Omental fat pad (tissue), 4 donors: ENCODE measurements around the gene RBBP5. TPM values are rescaled to one million over a fixed set of nuclear protein-coding genes. Genes with fewer than 3 reads are reported as not detected.

ENCODE experiments used
- ATAC-seq: fragments of 150-250 bp; one replicate; pipeline ENCODE4 v1.9.1; 2016; ENCODE audit warnings: mild to moderate bottlenecking, moderate library complexity; ENCODE audit not compliant: low FRiP score
- DNase-seq: peaks from one replicate; pipeline ENCODE4 v3.0.0-alpha.2; 2019; ENCODE audit warnings: low spot score
- total RNA-seq, 4 donors: library from RNA; depleted of rRNA; stranded (reverse); fragments of >200 nt; gene quantifications; one replicate each; pipeline ENCODE4 v1.1.0, GENCODE V29; 2016
- TF ChIP-seq, protein P1 (sequence below), 3 donors: fragments of 450-650 bp; IDR thresholded peaks; one replicate each; pipeline ENCODE4 v1.5.1; 2016 to 2017; ENCODE audit warnings: antibody characterized with exemption in 3 of 3, mild to moderate bottlenecking in 3 of 3, moderate library complexity in 2 of 3

The RBBP5 gene
- total RNA-seq, 4 donors from 2014 or later, result 11.9 to 15.6 (median 12.8) TPM

DNA sequence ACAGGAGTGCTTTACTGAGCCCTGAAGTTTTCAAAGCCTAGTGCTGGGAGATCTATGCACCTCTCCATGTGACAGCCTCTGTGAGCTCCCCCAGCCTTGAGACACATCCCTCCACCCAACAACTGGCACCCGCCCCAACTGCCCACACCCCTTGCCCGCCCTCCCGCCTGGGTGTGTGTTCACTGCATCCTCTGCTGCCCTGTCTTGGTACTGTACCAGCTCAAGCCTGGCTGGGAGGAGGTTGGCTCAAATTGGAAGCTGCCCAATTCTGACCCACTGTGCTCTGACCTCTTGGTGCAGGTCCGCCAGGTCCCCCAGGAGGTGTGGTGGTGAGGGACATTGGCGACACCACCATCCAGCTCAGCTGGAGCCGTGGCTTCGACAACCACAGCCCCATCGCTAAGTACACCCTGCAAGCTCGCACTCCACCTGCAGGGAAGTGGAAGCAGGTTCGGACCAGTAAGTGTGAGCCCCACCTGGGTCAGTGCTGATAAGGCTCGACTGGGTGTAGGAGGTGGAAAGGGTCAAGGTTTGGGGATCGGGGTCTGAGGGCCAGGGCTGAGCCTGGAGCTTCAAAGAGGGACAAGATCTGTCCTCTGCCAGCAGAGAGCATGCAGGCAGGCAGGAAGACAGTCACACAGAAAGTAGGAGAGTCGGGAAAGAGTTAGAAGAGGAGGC is 55.5 kb downstream of the RBBP5 start:
- DNase-seq (no peak), ATAC-seq (no peak)
- TF ChIP-seq, protein P1, sequence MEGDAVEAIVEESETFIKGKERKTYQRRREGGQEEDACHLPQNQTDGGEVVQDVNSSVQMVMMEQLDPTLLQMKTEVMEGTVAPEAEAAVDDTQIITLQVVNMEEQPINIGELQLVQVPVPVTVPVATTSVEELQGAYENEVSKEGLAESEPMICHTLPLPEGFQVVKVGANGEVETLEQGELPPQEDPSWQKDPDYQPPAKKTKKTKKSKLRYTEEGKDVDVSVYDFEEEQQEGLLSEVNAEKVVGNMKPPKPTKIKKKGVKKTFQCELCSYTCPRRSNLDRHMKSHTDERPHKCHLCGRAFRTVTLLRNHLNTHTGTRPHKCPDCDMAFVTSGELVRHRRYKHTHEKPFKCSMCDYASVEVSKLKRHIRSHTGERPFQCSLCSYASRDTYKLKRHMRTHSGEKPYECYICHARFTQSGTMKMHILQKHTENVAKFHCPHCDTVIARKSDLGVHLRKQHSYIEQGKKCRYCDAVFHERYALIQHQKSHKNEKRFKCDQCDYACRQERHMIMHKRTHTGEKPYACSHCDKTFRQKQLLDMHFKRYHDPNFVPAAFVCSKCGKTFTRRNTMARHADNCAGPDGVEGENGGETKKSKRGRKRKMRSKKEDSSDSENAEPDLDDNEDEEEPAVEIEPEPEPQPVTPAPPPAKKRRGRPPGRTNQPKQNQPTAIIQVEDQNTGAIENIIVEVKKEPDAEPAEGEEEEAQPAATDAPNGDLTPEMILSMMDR (IDR thresholded peaks at IDR 0.05), result no peak

DNA sequence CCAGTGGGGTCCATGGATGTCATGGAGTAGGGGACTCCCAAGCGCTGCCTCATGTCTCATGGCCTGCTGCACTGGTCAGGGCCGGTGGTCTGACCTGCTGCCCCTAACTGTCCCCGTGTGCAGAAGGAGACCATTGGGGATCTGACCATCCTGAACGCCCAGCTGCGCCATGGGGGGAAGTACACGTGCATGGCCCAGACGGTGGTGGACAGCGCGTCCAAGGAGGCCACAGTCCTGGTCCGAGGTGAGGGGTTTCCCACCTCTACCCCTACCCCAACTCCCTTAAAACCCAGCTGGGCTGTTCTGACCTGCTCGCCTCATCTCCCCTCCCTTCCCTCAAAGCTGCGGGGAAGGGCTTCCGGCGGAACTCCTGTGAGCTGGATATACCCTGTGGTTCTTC is 56.1 kb downstream of the RBBP5 start:
- TF ChIP-seq, protein P1 (IDR thresholded peaks at IDR 0.05), result no peak
- DNase-seq (no peak), ATAC-seq (no peak)

DNA sequence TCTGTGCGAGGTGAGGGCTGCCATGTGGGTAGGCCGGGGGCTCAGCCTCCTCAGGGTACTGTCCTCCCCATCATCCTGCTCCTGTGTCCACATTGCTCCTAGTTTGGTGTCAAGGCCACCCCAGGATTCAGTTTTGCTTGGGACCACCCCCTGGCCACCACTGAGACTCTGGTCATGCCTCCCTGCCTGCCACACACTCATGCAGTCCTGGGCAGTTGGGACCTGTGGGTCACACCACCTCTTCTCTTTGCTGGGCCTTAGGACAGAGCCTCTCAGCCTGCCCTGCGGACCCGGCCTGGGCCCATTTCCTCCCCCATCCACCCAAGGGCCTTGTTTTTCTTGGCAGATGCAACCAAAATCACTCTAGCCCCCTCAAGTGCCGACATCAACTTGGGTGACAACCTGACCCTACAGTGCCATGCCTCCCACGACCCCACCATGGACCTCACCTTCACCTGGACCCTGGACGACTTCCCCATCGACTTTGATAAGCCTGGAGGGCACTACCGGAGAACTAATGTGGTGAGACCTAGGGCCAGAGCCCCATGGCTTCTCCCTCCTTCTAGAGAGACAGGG is 56.9 kb downstream of the RBBP5 start:
- DNase-seq (no peak), ATAC-seq (no peak)
- TF ChIP-seq, protein P1 (IDR thresholded peaks at IDR 0.05), result no peak

DNA sequence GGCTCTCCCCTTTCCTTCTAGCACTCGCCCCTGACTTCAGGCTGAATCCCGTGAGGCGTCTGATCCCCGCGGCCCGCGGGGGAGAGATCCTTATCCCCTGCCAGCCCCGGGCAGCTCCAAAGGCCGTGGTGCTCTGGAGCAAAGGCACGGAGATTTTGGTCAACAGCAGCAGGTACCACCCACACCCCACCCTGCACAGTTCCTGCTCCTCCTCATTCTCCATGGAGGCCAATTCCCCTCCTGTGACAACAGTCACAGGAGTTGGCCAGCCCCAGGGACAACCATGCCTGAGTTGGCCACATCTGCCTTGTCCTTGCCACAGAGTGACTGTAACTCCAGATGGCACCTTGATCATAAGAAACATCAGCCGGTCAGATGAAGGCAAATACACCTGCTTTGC is 57.5 kb downstream of the RBBP5 start:
- TF ChIP-seq, protein P1 (IDR thresholded peaks at IDR 0.05), result no peak
- DNase-seq (no peak), ATAC-seq (no peak)

DNA sequence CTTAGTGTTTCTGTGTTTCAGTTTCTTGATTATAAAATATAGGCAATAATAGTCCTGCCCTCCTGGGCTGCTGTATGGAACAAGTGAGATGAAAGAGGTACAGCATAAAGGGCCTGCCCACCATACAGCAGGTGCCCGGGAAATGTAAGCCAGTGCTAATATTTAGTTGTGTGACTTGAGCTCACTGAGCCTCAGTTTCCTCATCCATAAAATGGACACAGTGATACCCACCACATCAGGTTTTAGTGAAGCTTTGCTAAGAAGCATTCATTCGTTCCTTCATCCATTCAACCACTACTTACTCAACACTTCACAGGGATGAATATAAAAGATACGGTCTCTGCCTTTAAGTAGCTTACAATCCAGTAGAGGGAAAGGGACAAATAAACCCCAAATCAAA is 58.9 kb downstream of the RBBP5 start:
- no peak for ATAC-seq
- no peak for DNase-seq
- TF ChIP-seq, protein P1 (IDR thresholded peaks at IDR 0.05), result no peak

DNA sequence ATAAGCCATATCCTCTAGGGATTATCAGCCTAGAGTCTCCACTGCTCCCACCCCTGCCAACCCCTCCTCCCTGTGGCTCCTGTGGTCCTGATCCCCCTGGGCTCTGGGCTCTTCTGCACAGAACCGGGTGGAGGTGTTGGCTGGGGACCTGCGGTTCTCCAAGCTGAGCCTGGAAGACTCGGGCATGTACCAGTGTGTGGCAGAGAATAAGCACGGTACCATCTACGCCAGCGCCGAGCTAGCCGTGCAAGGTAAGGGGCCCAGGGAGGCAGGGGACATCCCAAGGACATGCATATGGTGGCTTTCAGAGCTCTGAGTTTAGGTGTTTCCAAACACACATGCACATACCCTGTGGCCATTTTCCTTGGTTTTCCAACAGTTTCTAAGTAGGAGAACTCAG is 59.5 kb downstream of the RBBP5 start:
- TF ChIP-seq, protein P1 (IDR thresholded peaks at IDR 0.05), result no peak
- DNase-seq, result no peak
- ATAC-seq, result no peak

DNA sequence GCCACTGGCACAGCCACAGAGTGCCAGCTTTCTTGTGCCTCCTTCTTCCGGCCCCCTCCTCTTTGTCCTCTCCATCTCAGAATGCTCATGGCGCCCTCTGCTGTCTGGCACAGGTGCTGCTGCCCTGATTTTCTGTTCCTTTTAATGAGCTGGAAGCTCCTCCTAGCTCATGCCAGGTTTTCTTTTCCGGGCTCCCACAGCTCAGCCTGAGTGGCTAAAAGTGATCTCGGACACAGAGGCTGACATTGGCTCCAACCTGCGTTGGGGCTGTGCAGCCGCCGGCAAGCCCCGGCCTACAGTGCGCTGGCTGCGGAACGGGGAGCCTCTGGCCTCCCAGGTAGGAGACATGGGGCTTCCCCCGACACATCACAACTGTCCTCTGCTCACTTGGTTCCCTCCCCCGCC is 60.1 kb downstream of the RBBP5 start:
- TF ChIP-seq, protein P1 (IDR thresholded peaks at IDR 0.05), result peak in 1 of 3 donors; percentile 60
- ATAC-seq, result peak; percentile 54
- DNase-seq, result peak; percentile 63
